ENCODE results near the gene LAIR2.

The LAIR2 gene

GRCh38 chr19:54541712-54542111 is 39.1 kb downstream of the LAIR2 start:
- no peak for DNase-seq

GRCh38 chr19:54548806-54549205 is 46.2 kb downstream of the LAIR2 start:
- no peak for DNase-seq

GRCh38 chr19:54549224-54549623 is 46.6 kb downstream of the LAIR2 start:
- DNase-seq, result no peak

GRCh38 chr19:54551293-54551692 is 48.7 kb downstream of the LAIR2 start:
- no peak for DNase-seq

- no peak for DNase-seq
These were observed 49.6 kb downstream of the LAIR2 start for GRCh38 chr19:54551950-54552912.

GRCh38 chr19:54552913-54553310 is 50.3 kb downstream of the LAIR2 start:
- DNase-seq, result no peak

GRCh38 chr19:54554006-54554405 is 51.4 kb downstream of the LAIR2 start:
- DNase-seq, result no peak

GRCh38 chr19:54554896-54555295 is 52.3 kb downstream of the LAIR2 start:
- DNase-seq, result no peak

GRCh38 chr19:54556194-54556593 is 53.6 kb downstream of the LAIR2 start:
- no peak for DNase-seq

GRCh38 chr19:54558339-54558738 is 55.7 kb downstream of the LAIR2 start:
- no peak for DNase-seq

All from NCI-H510A treated with DMSO at 0.1 percent for 48 hours (cell line).